HG03060 (cell line): ENCODE results near the gene HRNR.

Experiments used
- ATAC-seq: cut with Tn5 transposase; IDR thresholded peaks from one replicate; pipeline ENCODE4 v1.9.1; 2021; ENCODE audit warnings: low read depth, moderate number of reproducible peaks; ENCODE audit not compliant: unreplicated experiment

Gene HRNR

GRCh38 chr1:152189657-152190442 lies 34.1 kb downstream of the HRNR start:
- no peak for ATAC-seq

- ATAC-seq = no peak
These were observed 35.1 kb downstream of the HRNR start for GRCh38 chr1:152188673-152189591.

GRCh38 chr1:152186556-152187285 lies 37.3 kb downstream of the HRNR start:
- ATAC-seq = no peak

- peak; percentile 47 for ATAC-seq
These were observed 38.2 kb downstream of the HRNR start for GRCh38 chr1:152185544-152186391.

- no peak for ATAC-seq
These were observed 41.0 kb downstream of the HRNR start for GRCh38 chr1:152182944-152183361.

GRCh38 chr1:152182431-152182830 lies 41.6 kb downstream of the HRNR start:
- no peak for ATAC-seq

DNA sequence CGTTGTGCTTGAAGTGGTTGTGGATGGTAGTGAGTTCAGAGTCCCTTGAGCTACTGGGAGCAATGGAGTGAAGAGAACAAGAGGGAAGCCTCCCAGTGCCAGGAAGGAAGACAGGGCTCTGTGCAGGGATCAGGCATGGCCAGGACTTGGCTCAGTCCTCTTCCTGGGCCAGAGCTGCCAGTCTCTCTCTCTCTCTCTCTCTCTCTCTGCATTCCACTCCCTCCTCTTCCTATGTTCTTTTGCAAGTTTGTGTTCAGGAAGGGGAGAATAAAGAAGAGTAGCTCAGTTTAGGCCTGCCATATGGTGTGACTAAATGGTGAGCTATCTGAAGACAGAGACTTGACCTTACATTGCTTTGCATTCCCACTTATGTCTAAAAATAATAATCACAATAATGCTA lies 44.4 kb downstream of the HRNR start:
- no peak for ATAC-seq

GRCh38 chr1:152170287-152170905 lies 53.6 kb downstream of the HRNR start:
- ATAC-seq = no peak

- ATAC-seq = no peak
These were observed 54.5 kb downstream of the HRNR start for GRCh38 chr1:152169366-152170025.

DNA sequence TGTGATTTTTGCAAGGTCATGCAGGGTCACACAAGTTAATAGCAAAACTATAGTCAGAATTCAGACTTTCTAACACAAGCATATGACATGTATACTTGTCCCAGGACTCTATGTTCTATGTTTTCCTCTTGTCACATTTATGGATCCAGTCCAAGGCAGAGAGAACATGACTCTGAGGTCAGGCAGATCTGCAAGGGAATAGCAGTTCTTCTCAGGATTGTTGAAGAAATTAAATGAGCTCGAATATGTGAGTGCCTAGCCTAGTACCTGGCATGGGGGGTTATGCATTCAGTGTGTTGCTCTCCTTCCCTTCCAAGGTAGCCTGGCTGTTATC lies 55.5 kb downstream of the HRNR start:
- ATAC-seq = no peak

- no peak for ATAC-seq
These were observed 56.0 kb downstream of the HRNR start for GRCh38 chr1:152167835-152168534.

GRCh38 chr1:152166966-152167365 lies 57.0 kb downstream of the HRNR start:
- ATAC-seq = no peak

DNA sequence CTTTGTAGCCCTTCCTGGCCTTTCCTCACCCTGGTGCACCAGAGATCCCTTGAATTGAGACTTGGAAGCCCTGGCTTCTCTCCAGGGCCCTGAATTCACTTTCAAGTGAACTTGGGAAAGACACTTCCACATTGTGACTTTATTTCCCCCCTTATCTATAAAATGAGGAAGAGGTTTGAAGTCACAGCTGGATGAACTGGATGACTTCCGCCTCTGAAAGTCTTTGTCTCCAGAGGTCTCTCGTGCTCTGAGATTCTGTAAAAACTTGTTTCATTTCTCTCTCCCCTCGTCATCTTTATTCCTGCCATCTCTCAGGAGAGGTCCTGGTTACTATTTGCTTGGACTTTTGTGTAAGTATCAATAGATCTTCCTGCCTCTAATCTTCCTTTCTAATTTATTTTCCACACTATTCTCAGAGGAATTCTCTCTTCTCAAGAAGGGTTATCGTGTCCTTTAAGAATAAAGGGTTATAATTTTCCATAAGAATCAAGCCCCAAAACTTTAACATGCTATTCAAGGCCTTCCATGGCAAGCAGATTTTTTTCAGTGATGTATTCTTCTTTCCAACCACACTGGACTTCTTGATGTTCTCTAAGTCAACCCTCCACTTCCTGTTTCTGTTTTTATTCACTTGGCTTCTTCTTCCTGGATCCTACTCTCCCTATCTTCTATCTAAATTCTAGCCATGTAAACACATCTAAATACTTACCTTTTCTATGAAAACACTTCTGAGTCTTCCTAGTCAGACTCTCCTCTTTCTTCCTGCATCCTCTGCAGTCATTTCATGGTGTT lies 58.5 kb downstream of the HRNR start:
- no peak for ATAC-seq

DNA sequence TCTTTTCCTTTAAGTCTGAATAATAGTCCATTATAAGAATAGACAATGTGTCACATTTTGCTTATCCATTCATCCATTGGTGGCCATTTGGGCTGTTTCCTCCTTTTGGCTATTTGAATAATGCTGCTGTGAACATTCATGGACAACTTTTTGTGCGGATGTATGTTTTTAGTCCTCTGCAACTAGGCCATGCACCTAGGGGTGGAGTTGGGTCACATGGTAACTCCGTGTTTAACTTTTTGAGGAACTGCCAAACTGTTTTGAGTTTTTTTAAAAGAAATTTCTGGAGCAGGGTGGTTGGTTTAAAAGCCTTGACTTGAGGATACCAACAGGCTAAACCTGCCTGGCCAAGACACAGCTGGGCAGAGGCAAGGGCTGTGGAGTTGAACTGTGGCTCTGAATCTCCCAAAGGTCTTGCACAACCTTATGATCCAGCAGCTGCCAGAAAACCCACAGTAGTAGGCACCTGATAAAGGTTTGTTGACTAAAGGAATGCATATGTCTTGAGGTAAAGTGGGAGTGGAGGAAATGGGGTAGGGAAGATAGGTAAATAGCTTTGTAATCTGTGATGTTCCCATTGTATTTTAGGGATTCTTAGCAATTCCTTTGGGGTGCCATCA lies 59.4 kb downstream of the HRNR start:
- ATAC-seq = no peak

DNA sequence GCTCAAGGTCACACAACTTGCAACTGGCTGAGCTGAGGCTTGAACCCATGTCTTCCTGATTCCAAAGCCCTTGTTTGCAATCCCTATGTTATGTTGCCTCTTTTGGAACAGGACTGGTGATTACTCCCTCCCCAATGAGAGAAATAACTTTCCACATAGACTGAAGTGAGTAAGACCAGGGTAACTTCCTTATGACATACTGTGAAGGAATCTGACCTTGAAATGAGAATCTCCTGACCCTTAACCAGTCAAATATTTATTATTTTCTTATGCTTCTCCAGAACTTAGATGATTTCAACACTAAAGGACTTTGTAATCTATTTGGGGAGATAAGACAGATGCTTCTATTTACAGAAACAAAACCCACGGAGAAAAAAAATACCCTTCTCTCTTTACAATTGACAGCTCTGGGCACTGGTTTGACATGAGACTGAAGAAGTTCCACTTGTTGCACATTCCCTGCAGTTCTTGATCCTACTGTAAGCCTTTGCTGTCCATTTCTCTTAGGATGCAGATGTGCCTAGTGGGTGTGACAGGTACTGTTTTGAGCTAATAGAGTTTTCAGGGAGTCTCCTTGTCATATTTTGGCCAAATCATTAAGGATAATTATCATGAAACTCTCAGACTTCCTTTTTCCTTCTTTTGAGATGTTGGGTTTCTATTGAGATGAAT lies 61.1 kb downstream of the HRNR start:
- no peak for ATAC-seq
